GM18951 (cell line): Measurements from ENCODE around the gene METTL25.

ENCODE experiments used
- POLR2A ChIP-seq: IDR thresholded peaks from 4 replicates; pipeline ENCODE4 v1.6.1; 2011; ENCODE audit warnings: mild to moderate bottlenecking; ENCODE audit not compliant: insufficient read length, insufficient read depth; ENCODE audit errors: extremely low read depth
- in situ Hi-C: fragments of 300-500 bp; cut with MboI; formaldehyde crosslinking; loops from one replicate; pipeline ENCODE4 v1.12.0; 2022; ENCODE audit warnings: low sequenced_read_pairs, mixed read lengths, inconsistent platforms; ENCODE audit not compliant: unreplicated experiment

METTL25 gene

GRCh38 chr12:82361461-82361915, 3.2 kb downstream of the METTL25 start:
- no peak for TF ChIP-seq POLR2A
- in situ Hi-C loops: loop anchor here (25.0 kb wide), 1 partner anchor 251 kb away; no protein-coding TSS in a partner anchor

GRCh38 chr12:82363990-82364389, 5.7 kb downstream of the METTL25 start:
- in situ Hi-C loops: loop anchor here (25.0 kb wide), 1 partner anchor 248 kb away; no protein-coding TSS in a partner anchor
- TF ChIP-seq POLR2A: no peak

- no peak for TF ChIP-seq POLR2A
- in situ Hi-C loops: loop anchor here (25.0 kb wide), 1 partner anchor 246 kb away; no protein-coding TSS in a partner anchor
These were observed 7.9 kb downstream of the METTL25 start for GRCh38 chr12:82366197-82366596.

GRCh38 chr12:82375201-82375600, 16.9 kb downstream of the METTL25 start:
- in situ Hi-C loops: no loop called here
- no peak for TF ChIP-seq POLR2A

GRCh38 chr12:82378997-82379396, 20.7 kb downstream of the METTL25 start:
- TF ChIP-seq POLR2A: no peak
- in situ Hi-C loops: no loop called here

GRCh38 chr12:82383930-82384552, 25.7 kb downstream of the METTL25 start:
- no peak for TF ChIP-seq POLR2A
- in situ Hi-C loops: no loop called here

- no peak for TF ChIP-seq POLR2A
- in situ Hi-C loops: no loop called here
These were observed 40.5 kb downstream of the METTL25 start for GRCh38 chr12:82398879-82399278.

- in situ Hi-C loops: no loop called here
- TF ChIP-seq POLR2A: no peak
These were observed 42.5 kb downstream of the METTL25 start for GRCh38 chr12:82400819-82401218.

GRCh38 chr12:82406651-82407050, 48.3 kb downstream of the METTL25 start:
- in situ Hi-C loops: no loop called here
- TF ChIP-seq POLR2A: no peak

- in situ Hi-C loops: no loop called here
- no peak for TF ChIP-seq POLR2A
These were observed 49.2 kb downstream of the METTL25 start for GRCh38 chr12:82407481-82407880.

GRCh38 chr12:82408844-82409243, 50.5 kb downstream of the METTL25 start:
- in situ Hi-C loops: no loop called here
- TF ChIP-seq POLR2A: no peak

GRCh38 chr12:82411546-82412230, 53.4 kb downstream of the METTL25 start:
- no peak for TF ChIP-seq POLR2A
- in situ Hi-C loops: no loop called here

GRCh38 chr12:82412246-82412645, 53.9 kb downstream of the METTL25 start:
- no peak for TF ChIP-seq POLR2A

GRCh38 chr12:82414044-82414443, 55.7 kb downstream of the METTL25 start:
- in situ Hi-C loops: no loop called here
- no peak for TF ChIP-seq POLR2A

More at GRCh38 chr12:82412246-82412645, 53.9 kb downstream of the METTL25 start:
- in situ Hi-C loops: no loop called here
